Inflammatory macrophage treated with lipopolysaccharide for 1 hour (primary cell): ENCODE measurements around the gene TSPAN3.

ENCODE experiments used
- DNase-seq, 2 donors: peaks; one replicate each; pipeline ENCODE4 v3.0.0-alpha.2; 2020 to 2022

The TSPAN3 gene

GRCh38 chr15:77083381-77084160 is 12.7 kb upstream of the TSPAN3 start:
- peak; percentile 59 to 87 for DNase-seq

GRCh38 chr15:77081971-77082370 is 11.1 kb upstream of the TSPAN3 start:
- no peak for DNase-seq

- no peak for DNase-seq
These were observed 5.5 kb upstream of the TSPAN3 start for GRCh38 chr15:77076323-77076915.

- DNase-seq, result no peak
These were observed 4.6 kb upstream of the TSPAN3 start for GRCh38 chr15:77075528-77075927.

- DNase-seq, result no peak
These were observed 3.4 kb upstream of the TSPAN3 start for GRCh38 chr15:77074350-77074749.

- no peak for DNase-seq
These were observed 655 bp upstream of the TSPAN3 start for GRCh38 chr15:77071305-77072223.

- DNase-seq, result no peak
These were observed 772 bp downstream of the TSPAN3 start for GRCh38 chr15:77070180-77070494.

- DNase-seq, result peak in 1 of 2 donors; percentile 27
These were observed 1.3 kb downstream of the TSPAN3 start for GRCh38 chr15:77069521-77070121.

- no peak for DNase-seq
These were observed 2.3 kb downstream of the TSPAN3 start for GRCh38 chr15:77068633-77069032.

GRCh38 chr15:77067691-77068367 is 3.1 kb downstream of the TSPAN3 start:
- peak; percentile 55 to 74 for DNase-seq

GRCh38 chr15:77066971-77067690 is 3.8 kb downstream of the TSPAN3 start:
- peak; percentile 57 to 71 for DNase-seq

GRCh38 chr15:77064539-77065308 is 6.2 kb downstream of the TSPAN3 start:
- peak; percentile 84 to 96 for DNase-seq

- DNase-seq, result peak; percentile 43 to 51
These were observed 6.8 kb downstream of the TSPAN3 start for GRCh38 chr15:77064063-77064462.

GRCh38 chr15:77063249-77063648 is 7.7 kb downstream of the TSPAN3 start:
- no peak for DNase-seq

GRCh38 chr15:77060546-77060945 is 10.4 kb downstream of the TSPAN3 start:
- DNase-seq, result peak in 1 of 2 donors; percentile 15

GRCh38 chr15:77059786-77060361 is 11.0 kb downstream of the TSPAN3 start:
- DNase-seq, result peak; percentile 59 to 74

GRCh38 chr15:77058468-77058867 is 12.4 kb downstream of the TSPAN3 start:
- DNase-seq, result no peak

GRCh38 chr15:77057685-77058084 is 13.2 kb downstream of the TSPAN3 start:
- DNase-seq, result no peak

GRCh38 chr15:77057072-77057471 is 13.8 kb downstream of the TSPAN3 start:
- DNase-seq, result no peak

- DNase-seq, result peak in 1 of 2 donors; percentile 48
These were observed 17.2 kb downstream of the TSPAN3 start for GRCh38 chr15:77053709-77054108.

GRCh38 chr15:77052556-77052955 is 18.4 kb downstream of the TSPAN3 start:
- no peak for DNase-seq
